OCI-LY1 (cell line): ENCODE results near the gene CEACAM1.

Source experiments
- EZH2 ChIP-seq: fragments of 200-600 bp; sonication (generic), shearing (Covaris generic); IDR thresholded peaks from 2 replicates; pipeline ENCODE4 v1.8.0; 2017; ENCODE audit warnings: borderline replicate concordance, mixed run types, mild to moderate bottlenecking, antibody characterized with exemption, low read length, moderate library complexity, mixed read lengths
- TF ChIP-seq, protein P1 (sequence below): fragments of 200-600 bp; sonication (generic), shearing (Covaris generic); IDR thresholded peaks from 2 replicates; pipeline ENCODE4 v1.5.1; 2017; ENCODE audit warnings: mild to moderate bottlenecking, antibody characterized with exemption, low read length, moderate library complexity, mixed read lengths

DNA sequence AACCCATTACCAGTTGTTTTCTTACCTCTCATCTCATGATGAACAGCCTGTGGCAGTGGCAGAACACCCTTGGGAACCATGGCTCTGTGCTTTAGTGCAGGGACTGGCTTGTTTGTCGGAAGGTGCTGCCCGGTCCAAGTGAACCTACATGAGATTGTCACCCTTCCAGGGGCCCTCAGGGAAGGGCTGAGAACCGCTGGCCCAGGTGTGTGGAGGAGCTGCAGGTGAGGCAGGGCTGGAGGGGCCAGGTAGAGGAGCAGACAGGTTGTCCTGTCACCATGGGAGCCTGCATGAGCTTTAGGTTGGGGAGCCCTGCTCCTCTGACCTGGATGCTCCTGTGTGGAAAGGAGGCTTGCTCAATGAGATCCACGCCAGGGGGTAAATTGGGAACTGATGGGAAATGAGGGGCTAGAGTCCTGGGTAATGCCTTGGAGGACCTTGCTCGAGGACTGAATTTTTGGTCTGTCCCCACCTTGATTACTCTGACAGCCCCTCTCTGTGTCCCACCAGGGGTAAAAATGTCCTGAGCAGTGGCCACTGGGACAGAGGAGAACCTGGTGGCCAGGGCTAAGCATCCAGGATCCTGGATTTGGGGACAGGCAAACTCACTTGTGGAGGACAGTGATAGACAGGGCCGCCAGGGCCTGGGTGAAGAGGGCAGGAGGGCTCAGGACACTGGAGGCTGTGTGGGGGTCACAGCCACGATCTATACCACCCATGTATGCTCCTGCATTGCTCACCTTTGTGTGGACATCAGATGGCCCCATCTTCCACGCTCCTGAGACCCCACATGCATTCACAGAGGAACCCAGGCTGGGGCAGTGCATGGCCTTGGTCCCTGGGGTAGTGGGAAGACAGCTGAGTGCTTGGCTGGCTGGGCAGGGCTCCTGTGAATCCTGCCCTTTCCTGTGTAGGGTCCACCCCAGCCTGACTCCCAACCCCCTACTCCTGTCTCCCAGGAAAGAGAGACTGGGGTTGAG, 24.1 kb upstream of the CEACAM1 start:
- TF ChIP-seq EZH2: no peak
- TF ChIP-seq, protein P1, sequence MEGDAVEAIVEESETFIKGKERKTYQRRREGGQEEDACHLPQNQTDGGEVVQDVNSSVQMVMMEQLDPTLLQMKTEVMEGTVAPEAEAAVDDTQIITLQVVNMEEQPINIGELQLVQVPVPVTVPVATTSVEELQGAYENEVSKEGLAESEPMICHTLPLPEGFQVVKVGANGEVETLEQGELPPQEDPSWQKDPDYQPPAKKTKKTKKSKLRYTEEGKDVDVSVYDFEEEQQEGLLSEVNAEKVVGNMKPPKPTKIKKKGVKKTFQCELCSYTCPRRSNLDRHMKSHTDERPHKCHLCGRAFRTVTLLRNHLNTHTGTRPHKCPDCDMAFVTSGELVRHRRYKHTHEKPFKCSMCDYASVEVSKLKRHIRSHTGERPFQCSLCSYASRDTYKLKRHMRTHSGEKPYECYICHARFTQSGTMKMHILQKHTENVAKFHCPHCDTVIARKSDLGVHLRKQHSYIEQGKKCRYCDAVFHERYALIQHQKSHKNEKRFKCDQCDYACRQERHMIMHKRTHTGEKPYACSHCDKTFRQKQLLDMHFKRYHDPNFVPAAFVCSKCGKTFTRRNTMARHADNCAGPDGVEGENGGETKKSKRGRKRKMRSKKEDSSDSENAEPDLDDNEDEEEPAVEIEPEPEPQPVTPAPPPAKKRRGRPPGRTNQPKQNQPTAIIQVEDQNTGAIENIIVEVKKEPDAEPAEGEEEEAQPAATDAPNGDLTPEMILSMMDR: no peak
